B cell (primary cell): ENCODE data around the gene PCDHGB6.

Experiments used
- CTCF ChIP-seq: fragments of 200-600 bp; IDR thresholded peaks from one replicate; pipeline ENCODE4 v1.8.0; 2022; ENCODE audit warnings: antibody characterized with exemption, mild to moderate bottlenecking
- EZH2 ChIP-seq: IDR thresholded peaks from 2 replicates; pipeline ENCODE4 v1.6.1; 2012; ENCODE audit warnings: borderline replicate concordance, low read depth, mild to moderate bottlenecking, moderate library complexity, low read length; ENCODE audit not compliant: insufficient read depth, poor library complexity, severe bottlenecking

DNA sequence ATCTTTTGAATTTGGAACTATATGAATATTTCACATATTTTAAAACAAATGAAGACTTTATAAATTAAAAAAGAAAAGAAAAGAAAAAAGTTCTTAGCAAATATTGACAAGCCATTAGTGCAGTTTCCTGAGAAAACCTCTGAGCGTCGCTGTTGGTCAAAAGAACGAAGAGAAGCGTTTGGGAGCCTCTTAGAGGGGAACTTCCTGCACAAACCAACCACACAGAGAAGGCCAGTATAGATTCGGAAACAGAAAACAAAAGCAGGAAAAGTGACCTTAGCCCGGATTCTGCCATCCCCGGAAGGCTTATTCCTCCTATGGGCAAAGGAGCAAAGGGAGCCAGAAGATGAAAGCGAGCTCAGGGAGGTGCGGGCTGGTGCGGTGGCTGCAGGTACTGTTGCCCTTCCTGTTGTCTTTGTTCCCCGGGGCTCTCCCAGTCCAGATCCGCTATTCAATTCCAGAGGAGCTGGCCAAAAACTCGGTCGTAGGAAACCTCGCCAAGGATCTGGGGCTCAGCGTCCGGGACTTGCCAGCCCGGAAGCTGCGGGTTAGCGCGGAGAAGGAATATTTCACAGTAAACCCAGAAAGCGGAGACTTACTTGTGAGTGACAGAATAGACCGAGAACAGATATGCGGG is 47.9 kb upstream of the PCDHGB6 start, which contains the start of gene PCDHGB2:
- TF ChIP-seq CTCF: peak; percentile 43
- no peak for TF ChIP-seq EZH2
